NCI-H2196 treated with DMSO at 0.1 percent for 48 hours (cell line): Measurements from ENCODE around the gene KRT82.
A peak's percentile ranks its signal among the peaks of the same experiment; 100 is the strongest.
"Not testable (repeated sequence)": the region's sequence is repeated elsewhere in the genome, so short reads cannot be mapped to it uniquely, and the experiment has no call there.

Experiments used
- DNase-seq: peaks from one replicate; lab custom pipeline; 2025; ENCODE audit not compliant: unreplicated experiment; lab: John Stamatoyannopoulos, UW

KRT82 gene

DNA sequence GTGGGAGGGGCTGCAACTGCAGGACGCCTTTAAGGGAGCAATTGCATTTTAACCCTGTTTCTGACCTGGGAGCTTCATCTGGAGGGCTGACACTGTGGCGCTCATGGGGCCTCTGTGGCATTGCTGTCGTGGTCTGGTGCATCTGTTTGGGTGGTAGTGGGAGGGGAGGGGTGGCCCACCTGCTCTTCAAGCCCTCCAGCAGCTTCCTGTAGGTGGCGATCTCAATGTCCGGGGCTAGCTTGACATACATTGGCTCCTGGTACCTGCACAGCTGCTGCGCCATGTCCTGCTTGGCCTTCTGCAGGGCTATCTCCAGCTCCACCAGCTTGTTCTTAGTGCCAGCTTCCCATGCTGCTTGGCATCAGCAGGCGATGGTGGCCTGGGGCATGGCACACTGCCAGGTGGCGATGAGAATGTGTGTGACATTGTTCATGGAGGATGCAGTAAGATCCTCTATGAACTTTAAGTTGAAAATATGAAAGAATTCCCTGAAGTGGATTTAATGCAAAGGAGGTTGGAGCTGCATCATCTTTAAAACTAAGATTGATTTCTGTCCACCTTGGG, 7.7 kb upstream of the KRT82 start:
- DNase-seq, result no peak

DNA sequence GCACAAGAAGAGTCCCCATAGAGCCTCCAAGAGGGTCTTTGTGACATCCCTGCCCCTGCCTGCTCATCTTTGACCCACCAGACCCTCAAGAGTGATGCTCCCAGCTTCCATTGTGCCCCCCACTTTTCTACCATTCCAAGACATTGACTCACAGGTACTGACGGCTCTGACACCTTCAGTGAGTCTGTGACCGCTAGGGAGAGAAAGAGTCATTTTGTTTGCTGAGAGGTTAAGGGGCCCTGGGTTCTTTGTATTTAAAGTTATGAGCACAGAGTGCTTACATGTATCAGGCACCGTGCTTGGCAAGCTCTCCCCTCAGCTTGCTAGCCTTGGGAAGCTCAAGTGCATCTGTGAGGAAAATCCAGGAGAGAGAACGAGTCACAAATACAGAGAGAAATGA, 7.1 kb upstream of the KRT82 start:
- DNase-seq, result no peak

DNA sequence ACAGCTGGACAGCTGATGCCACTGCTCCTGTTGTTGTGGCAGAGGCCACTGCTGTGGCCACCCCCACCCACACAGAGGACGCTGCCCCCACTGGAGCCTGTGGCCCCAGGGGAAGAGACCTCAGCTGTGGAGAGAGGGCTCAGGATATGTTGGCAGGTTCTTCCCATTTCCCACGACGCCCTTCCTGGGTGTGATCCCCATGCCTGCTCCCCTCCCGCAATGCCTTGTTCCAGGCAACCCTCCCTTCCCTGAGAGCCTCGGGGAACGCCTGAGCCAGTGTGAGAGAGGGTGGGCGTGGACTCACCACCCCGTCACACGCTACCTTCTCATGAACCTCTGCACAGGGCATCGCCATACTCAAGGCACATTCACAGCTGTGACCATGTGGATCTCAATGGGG, 5.7 kb upstream of the KRT82 start:
- no peak for DNase-seq

DNA sequence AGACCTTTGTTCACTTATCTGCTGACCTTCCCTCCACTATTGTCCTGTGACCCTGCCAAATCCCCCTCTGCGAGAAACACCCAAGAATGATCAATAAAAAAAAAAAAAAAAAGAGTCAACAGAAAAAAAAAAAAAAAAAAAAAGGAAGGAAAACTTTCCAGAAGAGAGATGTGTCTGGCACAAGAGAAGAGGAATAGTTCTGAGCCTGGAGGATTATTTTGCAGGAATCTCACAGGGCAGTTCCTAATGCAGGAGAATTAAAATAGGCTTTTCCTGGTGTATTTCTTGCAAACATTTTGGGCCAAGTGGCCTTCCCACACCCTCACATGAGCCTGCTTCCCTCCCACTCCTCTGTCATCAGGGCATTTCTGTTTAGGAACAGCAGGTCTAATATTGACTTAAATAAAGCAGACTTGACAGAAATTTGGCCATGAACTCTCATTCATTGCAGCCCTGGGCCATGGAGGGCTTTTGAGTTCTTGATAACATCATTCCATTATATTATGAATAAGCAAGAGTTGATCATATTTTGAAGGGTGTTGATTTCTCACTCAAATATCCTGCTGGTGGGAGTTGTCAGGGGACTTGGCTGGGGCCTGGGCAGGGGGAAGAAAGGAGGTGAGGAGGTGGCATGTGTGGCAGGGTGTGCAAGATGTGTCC, 4.6 kb upstream of the KRT82 start:
- DNase-seq, result not testable (repeated sequence)

DNA sequence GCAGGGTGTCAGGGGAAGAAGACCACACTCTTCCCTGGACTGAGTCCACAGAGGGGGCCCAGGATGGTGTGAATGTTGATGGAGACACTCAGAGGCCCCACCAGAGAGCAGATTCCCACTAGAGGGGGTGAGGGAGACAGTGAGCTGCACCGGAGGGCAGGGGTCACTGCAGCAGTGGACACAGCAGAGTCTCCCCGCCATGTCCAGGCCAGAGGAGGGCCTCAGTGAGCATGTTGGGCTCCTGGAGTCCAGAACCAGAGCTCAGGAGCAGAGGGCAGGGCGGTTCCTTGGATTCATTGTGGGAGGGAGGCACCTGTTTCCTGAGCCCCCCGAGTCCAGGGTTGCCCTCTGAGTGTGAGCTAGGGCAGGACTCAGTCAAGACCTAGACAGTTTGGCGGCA, 1.8 kb upstream of the KRT82 start:
- no peak for DNase-seq

DNA sequence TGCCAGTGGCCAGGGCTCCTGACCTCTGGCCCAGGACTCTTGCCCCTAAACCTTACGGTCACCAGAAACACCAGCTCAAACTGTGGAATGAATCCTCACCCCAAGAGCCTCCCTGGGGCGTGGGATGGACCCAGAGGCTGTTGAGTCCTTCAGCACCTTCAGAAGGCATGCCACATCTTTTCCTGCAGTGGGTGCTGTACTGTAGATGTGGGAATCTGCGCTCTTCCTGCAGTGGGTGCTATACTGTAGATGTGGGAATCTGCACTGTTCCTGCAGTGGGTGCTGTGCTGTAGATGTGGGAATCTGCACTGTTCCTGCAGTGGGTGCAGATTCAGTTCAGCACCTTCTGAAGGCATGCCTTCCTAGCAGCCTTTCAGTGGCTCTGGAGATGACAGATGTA, 1.2 kb downstream of the KRT82 start:
- DNase-seq, result no peak

DNA sequence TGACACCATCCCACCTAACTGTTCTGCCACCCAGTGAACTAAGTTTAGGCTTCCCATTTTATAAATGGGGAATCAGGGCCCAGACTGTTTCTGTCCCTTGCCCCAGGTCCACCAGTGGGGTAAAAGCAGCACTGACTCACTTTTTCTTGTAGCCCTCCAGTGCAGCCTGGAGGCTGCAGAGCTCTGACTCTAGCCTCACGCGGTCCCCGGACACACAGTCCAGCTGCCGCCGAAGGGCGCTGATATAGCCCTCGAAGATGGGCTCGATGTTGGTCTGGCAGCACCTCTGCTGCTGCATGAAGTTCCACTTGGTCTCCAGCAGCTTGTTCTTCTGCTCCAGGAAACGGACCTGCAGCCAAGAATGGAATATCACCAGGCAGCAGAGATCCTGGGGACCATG, 2.6 kb downstream of the KRT82 start:
- no peak for DNase-seq

DNA sequence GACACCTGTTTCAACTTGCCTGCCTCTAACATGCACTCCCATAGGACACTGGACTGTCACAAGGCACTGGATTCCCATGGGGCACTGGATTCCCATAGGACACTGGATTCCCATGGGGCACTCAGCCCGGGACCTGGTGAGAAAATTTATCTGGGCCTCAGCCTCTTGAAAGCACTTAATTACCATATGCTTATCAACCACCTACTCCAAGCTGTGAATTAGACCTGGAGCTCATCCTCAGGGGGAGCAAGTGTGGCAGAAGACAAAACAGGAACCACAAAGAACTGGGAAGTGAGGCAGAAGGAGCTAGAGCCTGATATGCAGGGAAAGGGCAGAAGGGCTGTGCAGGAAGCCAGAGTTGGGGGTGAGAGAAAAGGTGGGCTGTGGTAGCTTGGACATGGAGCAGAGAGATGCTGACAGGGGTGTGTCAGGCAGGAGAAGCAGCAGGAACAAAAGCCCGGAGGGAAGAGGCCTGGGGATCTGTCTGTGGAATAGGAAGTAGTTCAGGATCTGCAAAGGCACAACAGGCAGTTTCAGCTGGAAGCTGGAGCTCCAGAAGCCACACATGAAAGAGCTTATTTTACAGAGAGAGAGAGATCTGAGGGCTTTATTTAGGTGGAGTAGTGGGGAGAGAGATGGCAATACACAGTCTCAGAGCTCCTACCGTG, 3.1 kb downstream of the KRT82 start:
- no peak for DNase-seq

DNA sequence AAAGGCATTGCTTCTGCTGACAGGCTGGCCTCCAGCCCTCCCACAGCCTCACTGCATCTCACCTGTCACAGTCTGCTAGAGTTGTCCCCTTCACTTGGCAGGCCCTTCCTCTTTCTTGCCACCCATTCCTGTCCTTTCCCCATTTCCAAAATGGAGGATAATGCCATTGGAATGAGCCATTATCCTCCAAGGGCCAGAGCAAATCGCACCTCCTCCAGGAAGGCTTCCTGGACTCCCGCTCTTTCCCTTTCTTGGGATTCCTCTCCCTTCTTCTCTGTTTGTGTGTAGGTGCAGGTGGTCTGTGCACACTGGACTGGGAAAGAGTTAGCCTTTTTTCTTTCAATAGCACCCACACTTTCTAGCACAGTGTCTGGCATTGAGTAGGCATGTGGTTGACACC, 3.8 kb downstream of the KRT82 start:
- DNase-seq, result no peak

DNA sequence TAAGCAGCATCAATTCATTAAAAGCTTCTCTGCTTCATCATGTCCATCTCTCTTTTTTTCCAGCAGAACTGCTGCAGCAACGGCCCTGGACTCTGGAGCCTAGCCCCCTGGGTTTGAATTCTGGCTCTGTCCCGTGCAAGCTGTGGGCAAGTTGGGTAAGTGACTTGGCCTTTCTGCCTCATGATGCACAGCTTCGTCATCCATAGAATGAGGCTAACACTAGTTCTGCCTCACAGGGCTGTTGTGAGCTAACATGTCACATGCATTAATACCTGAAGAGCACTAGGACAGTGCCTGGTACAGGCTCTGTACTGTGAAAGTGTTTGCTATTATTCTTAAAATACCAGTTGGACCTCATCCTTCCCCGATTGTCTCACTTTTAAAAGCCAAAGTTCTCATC, 4.2 kb downstream of the KRT82 start:
- no peak for DNase-seq

DNA sequence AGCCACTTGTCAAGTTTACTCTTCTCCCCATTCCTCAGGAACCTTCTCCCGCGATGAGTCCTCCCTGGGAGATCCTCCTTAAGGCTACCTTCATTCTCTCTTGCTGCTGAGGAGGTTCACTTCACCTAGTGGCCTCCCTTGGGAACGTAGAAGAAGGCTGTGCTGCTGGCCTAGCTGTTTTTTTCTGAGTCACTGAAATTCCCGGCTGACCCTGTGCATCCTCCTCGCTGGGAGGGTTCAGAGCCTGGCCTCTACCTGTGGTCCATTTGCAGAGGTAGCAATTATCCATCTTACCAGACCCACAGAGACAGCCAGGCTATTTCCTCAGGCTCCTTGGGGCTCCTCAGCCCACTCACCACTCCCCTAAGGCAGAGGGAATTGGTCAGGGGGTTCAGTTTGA, 4.6 kb downstream of the KRT82 start:
- DNase-seq, result no peak

DNA sequence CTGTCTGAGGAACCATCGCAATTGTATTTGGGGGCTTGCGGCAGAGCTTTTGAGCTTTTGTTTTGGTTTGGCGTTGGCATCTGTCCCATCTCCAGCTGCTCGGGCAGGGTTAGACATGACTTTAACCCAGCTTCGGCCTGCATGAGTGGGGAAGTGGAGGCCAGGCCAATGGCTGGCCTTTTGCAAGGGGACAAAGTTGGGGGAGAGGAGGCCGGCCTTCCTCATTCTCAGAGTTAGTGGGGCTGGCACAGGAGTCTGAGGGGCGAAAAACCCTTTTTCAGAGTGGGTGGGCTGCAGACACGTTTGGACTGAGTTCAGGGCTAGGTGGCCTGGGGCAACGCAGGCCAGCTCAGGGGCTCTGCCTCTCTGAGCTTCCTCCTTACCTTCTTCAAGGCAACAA, 5.2 kb downstream of the KRT82 start:
- no peak for DNase-seq

DNA sequence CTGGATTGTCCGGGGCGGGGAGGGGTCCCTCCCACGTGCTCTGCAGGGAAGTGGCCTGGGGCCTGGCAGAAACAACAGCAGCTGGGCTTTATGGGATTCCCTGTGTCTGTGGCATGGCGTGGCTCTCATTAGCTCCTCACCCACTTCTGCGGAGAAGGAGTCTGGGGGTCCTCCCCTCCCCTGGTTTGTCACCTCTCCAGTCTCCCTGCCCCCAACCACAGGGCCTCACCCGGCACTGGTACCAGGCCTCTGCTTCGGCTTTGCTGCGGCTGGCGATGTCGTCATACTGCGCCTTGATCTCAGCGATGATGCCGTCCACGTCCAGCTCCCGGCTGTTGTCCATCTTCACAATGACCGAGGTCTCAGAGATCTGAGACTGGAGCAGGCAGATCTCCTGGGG, 6.4 kb downstream of the KRT82 start:
- DNase-seq, result no peak

DNA sequence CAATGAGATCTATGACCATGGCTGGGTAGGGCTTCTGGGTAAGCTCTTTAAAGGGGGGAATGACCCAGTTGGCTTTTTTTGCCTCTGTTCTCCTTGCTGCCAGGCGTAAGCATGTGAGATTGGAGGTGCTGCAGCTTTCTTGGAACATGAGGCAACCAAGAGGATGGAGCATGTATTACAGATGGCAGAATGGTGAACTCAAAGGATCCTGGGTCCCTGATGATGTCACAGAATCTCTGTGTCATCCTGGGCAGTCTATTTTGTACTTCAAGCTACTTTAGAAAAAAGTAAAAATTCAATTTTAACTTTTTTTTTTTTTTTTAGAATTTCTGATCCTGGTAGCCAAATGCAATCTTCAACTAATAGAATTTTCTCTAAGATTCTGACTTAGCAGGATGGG, 8.0 kb downstream of the KRT82 start:
- DNase-seq, result no peak

DNA sequence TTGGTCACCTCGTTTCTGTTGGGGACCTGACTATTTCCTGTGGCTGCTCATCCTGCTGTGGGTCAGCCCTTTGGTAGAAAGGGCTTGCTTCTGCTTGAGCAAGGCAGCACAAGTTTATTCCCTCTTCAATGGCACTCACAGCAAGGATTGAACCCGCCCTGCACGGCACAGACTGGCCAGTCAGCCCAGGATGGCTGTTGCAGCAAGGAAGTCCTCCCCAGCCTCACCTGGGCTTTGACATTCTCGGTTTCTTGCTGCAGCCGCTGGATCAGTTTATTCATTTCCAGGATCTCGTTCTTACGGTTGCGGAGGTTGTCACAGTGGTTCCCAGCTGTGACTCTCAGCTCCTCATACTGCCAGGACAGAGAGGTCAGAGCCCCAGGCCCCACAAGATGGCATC, 9.5 kb downstream of the KRT82 start:
- DNase-seq, result no peak

DNA sequence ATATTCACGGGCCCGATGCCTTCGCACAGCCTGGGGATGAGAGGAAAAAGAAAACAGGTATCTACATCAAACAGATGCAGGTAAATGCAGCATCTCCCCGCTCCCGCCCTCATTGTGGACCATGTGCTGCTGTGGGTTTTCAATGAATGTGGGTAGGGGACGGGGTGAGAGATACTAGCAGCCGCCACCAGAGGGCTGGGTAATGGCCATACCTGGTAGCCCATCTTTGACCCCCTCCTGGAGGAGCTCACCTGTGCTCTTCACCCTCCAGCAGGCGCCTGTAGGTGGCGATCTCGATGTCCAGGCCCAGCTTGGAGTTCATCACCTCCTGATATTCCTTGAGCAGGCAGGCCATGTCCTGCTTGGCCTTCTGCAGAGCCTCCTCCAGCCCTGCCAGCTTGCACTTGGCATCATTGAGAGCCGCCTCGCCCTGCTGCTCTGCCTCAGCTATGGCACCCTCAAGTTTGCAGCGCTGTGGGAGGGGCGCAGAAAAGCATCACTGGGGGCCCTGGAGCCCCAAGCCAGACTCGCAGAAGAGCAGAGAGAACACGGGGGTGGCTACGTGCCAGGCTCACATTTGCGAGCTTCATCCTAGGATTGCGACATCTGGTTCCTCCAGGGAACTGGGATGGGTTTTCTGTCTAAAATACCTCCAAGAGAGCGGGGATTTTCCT, 10.2 kb downstream of the KRT82 start:
- peak; percentile 4 for DNase-seq

DNA sequence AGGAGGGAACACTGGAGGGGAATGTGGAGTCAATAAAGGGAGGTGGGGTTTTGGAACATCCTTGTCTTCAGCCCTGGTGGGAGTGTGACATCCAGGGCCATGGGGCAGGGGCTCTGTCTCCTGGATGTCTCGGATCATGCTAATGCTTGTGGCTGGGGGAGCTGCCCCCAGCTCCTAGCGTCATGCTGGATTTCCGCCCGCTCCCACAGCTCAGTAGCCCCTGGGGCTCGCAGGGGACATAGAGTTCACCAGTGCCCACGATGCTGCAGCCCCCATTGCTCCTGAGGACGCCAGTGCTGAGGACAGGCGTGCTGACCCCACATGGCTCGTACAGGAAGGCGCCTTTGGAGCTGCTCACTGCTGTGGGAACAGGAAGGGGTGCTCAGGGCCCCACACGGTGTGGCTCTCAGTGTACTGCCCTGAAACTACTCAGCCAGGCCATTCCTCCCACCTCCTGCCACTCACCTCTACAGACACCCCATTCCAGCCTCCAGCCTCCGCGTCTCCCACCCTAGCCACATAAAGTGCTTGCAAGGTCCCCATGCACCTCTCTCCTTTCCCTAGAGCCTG, 11.2 kb downstream of the KRT82 start:
- DNase-seq, result no peak

DNA sequence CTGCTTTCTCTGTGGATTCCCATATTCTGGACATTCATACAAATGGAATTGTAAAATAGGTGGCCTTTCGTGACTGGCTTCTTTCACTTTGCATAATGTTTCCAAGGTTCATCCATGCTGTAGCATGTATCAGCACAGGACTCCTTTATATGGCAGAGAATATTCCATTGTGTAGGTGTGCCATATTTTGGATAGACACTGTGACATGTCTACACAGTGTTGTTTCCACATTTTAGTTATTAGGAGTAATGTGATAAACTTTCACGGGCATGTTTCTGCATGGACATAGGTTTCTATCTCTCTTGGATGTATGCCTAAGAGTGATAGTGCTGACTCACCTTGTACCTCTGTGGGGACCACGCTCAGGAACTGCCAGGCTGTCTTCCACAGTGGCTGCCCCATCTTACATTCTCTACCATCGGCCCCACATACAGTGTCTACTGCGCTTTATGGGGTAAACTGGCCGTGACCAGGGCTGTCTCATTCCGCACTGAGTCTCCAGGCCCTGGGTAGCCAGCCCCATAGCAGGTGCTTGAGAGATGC, 13.6 kb downstream of the KRT82 start:
- DNase-seq, result no peak

DNA sequence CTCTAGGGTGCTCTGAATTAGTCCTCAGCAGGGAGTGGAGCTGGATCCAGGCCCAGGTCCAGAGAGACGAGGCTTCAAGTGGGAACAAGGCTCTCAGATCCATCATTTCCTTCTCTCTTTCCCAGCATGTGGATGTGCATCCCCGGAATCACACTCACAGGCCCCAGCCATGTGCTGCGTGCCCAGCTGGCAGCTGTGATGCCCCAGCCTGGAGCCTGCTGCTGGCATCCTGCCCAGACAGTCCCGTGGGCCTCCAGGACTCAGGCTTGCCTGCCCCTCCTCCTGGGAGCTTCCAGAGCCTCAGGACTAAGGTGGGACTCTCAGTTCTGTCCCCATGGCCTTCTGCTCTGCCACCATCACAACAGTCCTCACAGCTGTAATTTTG, 14.5 kb downstream of the KRT82 start:
- peak; percentile 57 for DNase-seq

DNA sequence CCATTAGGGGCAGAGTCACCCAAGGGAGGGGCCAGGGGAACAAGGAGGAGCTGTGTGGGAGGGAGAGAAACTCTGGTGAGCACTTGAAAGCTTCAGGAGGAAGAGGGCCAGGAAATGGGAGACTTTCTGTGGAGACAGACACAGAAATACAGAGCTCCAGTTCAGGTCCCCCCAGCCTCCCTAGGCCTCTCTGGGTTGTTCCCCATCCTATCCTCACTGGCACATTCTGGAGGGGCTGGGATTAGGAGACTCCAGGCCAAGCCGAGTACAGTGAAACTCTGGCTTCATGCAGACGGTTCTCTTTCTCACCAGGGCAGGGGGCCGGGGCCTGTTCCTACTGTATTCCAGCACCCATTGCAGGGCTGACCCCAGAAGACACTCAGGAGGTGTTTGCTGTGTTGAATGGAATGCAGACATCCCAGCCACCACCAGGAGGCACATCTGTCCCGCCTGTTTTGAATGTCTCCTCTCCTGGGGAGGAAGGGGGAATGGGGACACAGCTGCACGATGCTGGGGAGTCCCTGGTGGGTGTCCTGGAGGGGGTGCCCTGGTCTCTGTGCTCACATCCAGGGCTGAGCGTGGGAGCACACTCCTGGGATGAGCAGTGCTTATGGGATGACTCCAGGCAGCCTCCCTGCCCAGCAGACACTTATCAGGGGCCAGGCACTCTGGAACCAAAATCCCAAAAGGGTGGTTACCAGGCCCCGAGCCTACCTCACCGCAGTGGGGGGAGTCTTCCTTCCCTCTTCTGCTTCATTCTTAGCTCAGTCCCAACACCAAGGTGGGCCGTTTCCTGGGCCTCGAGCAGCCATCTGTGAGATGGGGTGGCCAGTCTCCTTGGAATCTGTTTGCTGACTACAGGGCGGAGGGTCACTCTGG, 15.2 kb downstream of the KRT82 start:
- no peak for DNase-seq
